HG02885 (cell line): ENCODE data around the gene TRMT112.

Experiments used
- ATAC-seq: cut with Tn5 transposase; IDR thresholded peaks from one replicate; pipeline ENCODE4 v1.9.1; 2021; ENCODE audit warnings: mild to moderate bottlenecking; ENCODE audit not compliant: unreplicated experiment, poor library complexity

Gene TRMT112

GRCh38 chr11:64317325-64317960, at the start of gene TRMT112:
TSS of gene TRMT112 (minus strand) at chr11:64317559. CDS start at chr11:64317526, 33 bp downstream.
- ATAC-seq = peak; percentile 71

- no peak for ATAC-seq
Observed at GRCh38 chr11:64366751-64367150, 49.4 kb upstream of the TRMT112 start.

GRCh38 chr11:64364911-64365310, 47.6 kb upstream of the TRMT112 start:
- ATAC-seq = no peak

GRCh38 chr11:64364435-64364834, 47.1 kb upstream of the TRMT112 start:
- no peak for ATAC-seq

GRCh38 chr11:64362339-64362738, 45.0 kb upstream of the TRMT112 start:
- no peak for ATAC-seq

GRCh38 chr11:64361659-64362058, 44.3 kb upstream of the TRMT112 start:
- ATAC-seq = no peak

GRCh38 chr11:64360448-64360921, 43.1 kb upstream of the TRMT112 start:
- no peak for ATAC-seq

- no peak for ATAC-seq
Observed at GRCh38 chr11:64359712-64360445, 42.5 kb upstream of the TRMT112 start.

- ATAC-seq = peak; percentile 58
Observed at GRCh38 chr11:64358907-64359711, 41.8 kb upstream of the TRMT112 start, which contains the start of gene RPS6KA4. TSS of gene RPS6KA4 (plus strand) at chr11:64359162. CDS start at chr11:64359236, 74 bp downstream.

- ATAC-seq = no peak
Observed at GRCh38 chr11:64358536-64358906, 41.2 kb upstream of the TRMT112 start.

- ATAC-seq = no peak
Observed at GRCh38 chr11:64357904-64358535, 40.7 kb upstream of the TRMT112 start.

- ATAC-seq = no peak
Observed at GRCh38 chr11:64357446-64357845, 40.1 kb upstream of the TRMT112 start.

GRCh38 chr11:64356498-64357411, 39.4 kb upstream of the TRMT112 start:
- ATAC-seq = no peak

- no peak for ATAC-seq
Observed at GRCh38 chr11:64355078-64355940, 38.0 kb upstream of the TRMT112 start.

GRCh38 chr11:64353715-64354506, 36.6 kb upstream of the TRMT112 start:
- ATAC-seq = no peak

GRCh38 chr11:64352995-64353714, 35.8 kb upstream of the TRMT112 start:
- no peak for ATAC-seq
